Measurements from ENCODE around the gene PPARG.
A peak's percentile ranks its signal among the peaks of the same experiment; 100 is the strongest.
"Not testable (repeated sequence)": the region's sequence is repeated elsewhere in the genome, so short reads cannot be mapped to it uniquely, and the experiment has no call there.

PPARG gene

DNA sequence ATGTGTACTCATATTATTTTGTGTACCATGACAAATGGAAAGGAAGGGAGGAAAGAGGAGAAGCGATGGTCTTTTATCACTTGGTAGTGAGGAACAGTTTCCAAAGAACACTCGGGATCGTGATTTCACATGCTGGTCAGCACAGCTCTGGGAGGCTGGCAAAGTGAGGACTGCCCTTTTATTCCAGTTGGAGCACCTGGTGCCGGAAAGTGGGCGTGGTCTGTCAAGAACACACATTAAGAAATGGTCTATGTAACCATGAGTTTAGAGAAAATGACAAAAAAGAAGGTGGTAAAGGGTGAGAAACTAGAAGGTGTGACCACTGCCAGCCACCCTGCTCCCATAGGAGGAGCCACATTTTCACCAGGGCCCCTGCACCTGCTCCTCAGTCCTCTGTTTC lies 188.4 kb downstream of the PPARG start:
- no peak overlapping the region for H3K27ac ChIP-seq (ENCODE audit: low read length, poor library complexity, severe bottlenecking)
- no peak overlapping the region for H3K4ac ChIP-seq (ENCODE audit: low read depth in 1 of 2, low read length in 2 of 2)
- peaks cover 6% of the 10 kb centered on the region for H3K4me1 ChIP-seq (ENCODE audit: control insufficient read depth, insufficient read depth, low read depth, low read length)
- H2BK12ac ChIP-seq (ENCODE audit: low read length in 2 of 2), result no peak overlapping the region
- no peak overlapping the region for H2BK15ac ChIP-seq (ENCODE audit: low read depth, poor library complexity, severe bottlenecking)
- no peak overlapping the region for H3K23ac ChIP-seq (ENCODE audit: low read length in 2 of 2)
- no peak overlapping the region for H2BK5ac ChIP-seq (ENCODE audit: low read depth, low read length, poor library complexity, severe bottlenecking)
- no peak overlapping the region for H4K8ac ChIP-seq (ENCODE audit: low read length)
- no peak for DNase-seq
- H2AFZ ChIP-seq (ENCODE audit: low read depth, low read length), result no peak overlapping the region
- H3K4me2 ChIP-seq (ENCODE audit: low read length, poor library complexity, severe bottlenecking), result no peak overlapping the region
- no peak overlapping the region for H3K9ac ChIP-seq (ENCODE audit: low read length)
- no peak overlapping the region for H2BK120ac ChIP-seq (ENCODE audit: low read depth, low read length)
- no peak overlapping the region for H3K14ac ChIP-seq (ENCODE audit: low read length in 2 of 2)
- H4K91ac ChIP-seq (ENCODE audit: low read length), result no peak overlapping the region
- H3K4me3 ChIP-seq (ENCODE audit: insufficient read depth in 1 of 2, low read depth in 1 of 2, low read length in 2 of 2), result no peak overlapping the region
- no peaks in the 10 kb centered on the region for H3K9me3 ChIP-seq (ENCODE audit: control insufficient read depth, low read length)
- H2AK5ac ChIP-seq (ENCODE audit: low read length, severe bottlenecking), result no peak overlapping the region
- WGBS, result 97% methylated on average over 5 of the region's 5 CpGs
- H3K79me1 ChIP-seq (replicated peaks; ENCODE audit: low read length, poor library complexity, severe bottlenecking), result no peaks in the 10 kb centered on the region
- no peak overlapping the region for H3K18ac ChIP-seq (ENCODE audit: low read depth in 1 of 2, low read length in 2 of 2)
- H3K27me3 ChIP-seq (ENCODE audit: control insufficient read depth in 1 of 2, insufficient read depth in 1 of 2, low read length in 2 of 2), result no peaks in the 10 kb centered on the region
- no peaks in the 10 kb centered on the region for H3K36me3 ChIP-seq (ENCODE audit: control insufficient read depth in 1 of 2, insufficient read depth in 2 of 2, low read depth in 1 of 2, low read length in 2 of 2)

DNA sequence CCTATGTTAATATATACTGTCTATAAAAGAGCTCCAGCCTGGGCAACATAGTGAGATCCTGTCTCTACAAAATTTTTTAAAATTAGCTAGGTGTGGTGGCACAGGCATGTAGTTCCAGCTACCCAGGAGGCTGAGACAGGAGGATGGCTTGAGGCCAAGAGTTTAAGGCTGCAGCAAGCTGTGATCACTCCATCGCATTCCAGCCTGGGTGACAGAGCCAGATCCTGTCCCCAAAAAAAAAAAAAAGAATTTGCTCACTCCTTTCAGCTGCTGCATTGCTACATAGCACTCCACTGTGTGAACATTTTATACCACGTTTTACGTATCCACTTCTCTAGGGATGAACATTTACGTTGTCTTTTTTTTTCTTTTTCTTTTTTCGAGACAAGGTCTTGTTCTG lies 189.5 kb downstream of the PPARG start:
- H2BK12ac ChIP-seq (ENCODE audit: low read length in 2 of 2), result no peak overlapping the region
- H3K27me3 ChIP-seq (ENCODE audit: control insufficient read depth in 1 of 2, insufficient read depth in 1 of 2, low read length in 2 of 2), result no peaks in the 10 kb centered on the region
- no peak overlapping the region for H4K91ac ChIP-seq (ENCODE audit: low read length)
- H3K18ac ChIP-seq (ENCODE audit: low read depth in 1 of 2, low read length in 2 of 2), result no peak overlapping the region
- H3K79me1 ChIP-seq (replicated peaks; ENCODE audit: low read length, poor library complexity, severe bottlenecking), result no peaks in the 10 kb centered on the region
- no peak overlapping the region for H2BK5ac ChIP-seq (ENCODE audit: low read depth, low read length, poor library complexity, severe bottlenecking)
- H2AK5ac ChIP-seq (ENCODE audit: low read length, severe bottlenecking), result no peak overlapping the region
- H3K4ac ChIP-seq (ENCODE audit: low read depth in 1 of 2, low read length in 2 of 2), result no peak overlapping the region
- DNase-seq, result no peak
- H3K9ac ChIP-seq (ENCODE audit: low read length), result no peak overlapping the region
- no peak overlapping the region for H3K14ac ChIP-seq (ENCODE audit: low read length in 2 of 2)
- H2BK15ac ChIP-seq (ENCODE audit: low read depth, poor library complexity, severe bottlenecking), result no peak overlapping the region
- H2AFZ ChIP-seq (ENCODE audit: low read depth, low read length), result no peak overlapping the region
- H4K8ac ChIP-seq (ENCODE audit: low read length), result no peak overlapping the region
- no peak overlapping the region for H3K23ac ChIP-seq (ENCODE audit: low read length in 2 of 2)
- no peak overlapping the region for H3K4me3 ChIP-seq (ENCODE audit: insufficient read depth in 1 of 2, low read depth in 1 of 2, low read length in 2 of 2)
- H3K36me3 ChIP-seq (ENCODE audit: control insufficient read depth in 1 of 2, insufficient read depth in 2 of 2, low read depth in 1 of 2, low read length in 2 of 2), result no peaks in the 10 kb centered on the region
- H3K9me3 ChIP-seq (ENCODE audit: control insufficient read depth, low read length), result no peaks in the 10 kb centered on the region
- peaks cover 8% of the 10 kb centered on the region for H3K4me1 ChIP-seq (ENCODE audit: control insufficient read depth, insufficient read depth, low read depth, low read length)
- 92% methylated on average over 5 of the region's 5 CpGs for WGBS
- H2BK120ac ChIP-seq (ENCODE audit: low read depth, low read length), result no peak overlapping the region
- no peak overlapping the region for H3K27ac ChIP-seq (ENCODE audit: low read length, poor library complexity, severe bottlenecking)
- H3K4me2 ChIP-seq (ENCODE audit: low read length, poor library complexity, severe bottlenecking), result no peak overlapping the region

DNA sequence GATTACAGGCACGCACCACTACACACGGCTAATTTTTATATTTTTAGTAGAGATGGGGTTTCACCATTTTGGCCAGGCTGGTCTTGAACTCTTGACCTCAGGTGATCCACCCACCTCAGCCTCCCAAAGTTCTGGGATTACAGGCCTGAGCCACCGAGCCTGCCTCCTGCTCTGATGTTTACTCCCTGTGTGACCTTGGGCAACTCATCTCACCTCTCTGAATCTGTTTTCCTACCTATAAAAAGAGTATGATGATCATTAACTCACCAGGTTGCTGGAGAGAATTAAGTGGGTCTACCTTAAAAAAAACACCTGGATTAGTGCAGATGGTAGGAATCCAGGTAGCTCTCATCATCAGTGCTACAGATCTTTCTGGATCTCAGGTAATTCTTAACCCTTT lies 190.3 kb downstream of the PPARG start:
- Histone ChIP-seq H2BK12ac (ENCODE audit: low read length in 2 of 2) (peak overlapping the region in 1 of 2 experiments; percentile 95), H3K4me1 (ENCODE audit: control insufficient read depth, insufficient read depth, low read depth, low read length) (peaks cover 12% of the 10 kb centered on the region), H3K9ac (ENCODE audit: low read length) (peak overlapping the region; percentile 48)
- H2AK5ac ChIP-seq (ENCODE audit: low read length, severe bottlenecking); DNase-seq; H3K9me3 ChIP-seq (ENCODE audit: control insufficient read depth, low read length); H2BK120ac ChIP-seq (ENCODE audit: low read depth, low read length); H3K36me3 ChIP-seq (ENCODE audit: control insufficient read depth in 1 of 2, insufficient read depth in 2 of 2, low read depth in 1 of 2, low read length in 2 of 2); H3K27ac ChIP-seq (ENCODE audit: low read length, poor library complexity, severe bottlenecking); H3K4me3 ChIP-seq (ENCODE audit: insufficient read depth in 1 of 2, low read depth in 1 of 2, low read length in 2 of 2); H4K8ac ChIP-seq (ENCODE audit: low read length); H3K27me3 ChIP-seq (ENCODE audit: control insufficient read depth in 1 of 2, insufficient read depth in 1 of 2, low read length in 2 of 2); H3K18ac ChIP-seq (ENCODE audit: low read depth in 1 of 2, low read length in 2 of 2); H3K14ac ChIP-seq (ENCODE audit: low read length in 2 of 2); H2AFZ ChIP-seq (ENCODE audit: low read depth, low read length); H2BK5ac ChIP-seq (ENCODE audit: low read depth, low read length, poor library complexity, severe bottlenecking); H4K91ac ChIP-seq (ENCODE audit: low read length); H2BK15ac ChIP-seq (ENCODE audit: low read depth, poor library complexity, severe bottlenecking); H3K4me2 ChIP-seq (ENCODE audit: low read length, poor library complexity, severe bottlenecking); H3K79me1 ChIP-seq (replicated peaks; ENCODE audit: low read length, poor library complexity, severe bottlenecking); H3K4ac ChIP-seq (ENCODE audit: low read depth in 1 of 2, low read length in 2 of 2); H3K23ac ChIP-seq (ENCODE audit: low read length in 2 of 2): not testable (repeated sequence)
- no CpG with 5 or more reads among the region's 3 CpGs for WGBS

DNA sequence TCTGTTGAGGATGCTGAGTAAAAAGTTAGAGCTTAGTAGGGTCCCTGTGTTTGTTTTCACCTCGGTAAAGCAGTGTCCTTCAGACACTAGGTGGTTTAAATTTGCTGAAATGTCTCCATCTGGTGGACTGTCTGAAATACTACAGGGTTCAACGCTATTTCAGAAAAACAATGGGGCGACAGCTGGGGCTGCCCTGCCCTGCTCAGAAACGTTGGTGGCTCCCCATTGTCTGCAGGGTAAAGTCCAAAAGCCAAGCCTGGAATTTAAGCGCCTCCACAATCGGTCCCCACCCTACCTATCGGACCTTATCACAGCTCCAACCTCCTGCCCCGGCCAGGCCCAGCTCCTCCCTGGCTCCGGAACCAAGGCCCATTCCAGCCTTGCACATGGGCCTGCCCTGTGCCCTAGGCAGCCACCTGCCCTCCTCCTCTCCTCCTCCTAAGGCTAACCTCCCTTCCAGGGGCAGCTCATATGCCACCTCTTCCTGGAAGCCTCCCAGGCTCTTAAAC lies 191.1 kb downstream of the PPARG start:
- Histone ChIP-seq H3K36me3 (ENCODE audit: control insufficient read depth in 1 of 2, insufficient read depth in 2 of 2, low read depth in 1 of 2, low read length in 2 of 2) (no peaks in the 10 kb centered on the region), H3K4ac (ENCODE audit: low read depth in 1 of 2, low read length in 2 of 2) (peak overlapping the region; percentile 39 to 68)

More for the DNA sequence above, 191.1 kb downstream of the PPARG start:
- no peak overlapping the region for H3K23ac ChIP-seq (ENCODE audit: low read length in 2 of 2)
- no peaks in the 10 kb centered on the region for H3K27me3 ChIP-seq (ENCODE audit: control insufficient read depth in 1 of 2, insufficient read depth in 1 of 2, low read length in 2 of 2)
- peak overlapping the region; percentile 49 to 97 for H2BK12ac ChIP-seq (ENCODE audit: low read length in 2 of 2)
- peak overlapping the region; percentile 98 for H2AK5ac ChIP-seq (ENCODE audit: low read length, severe bottlenecking)
- no peak overlapping the region for H3K4me3 ChIP-seq (ENCODE audit: insufficient read depth in 1 of 2, low read depth in 1 of 2, low read length in 2 of 2)
- peak overlapping the region; percentile 77 for H4K91ac ChIP-seq (ENCODE audit: low read length)
- H2BK15ac ChIP-seq (ENCODE audit: low read depth, poor library complexity, severe bottlenecking), result peak overlapping the region; percentile 60
- peak overlapping the region in 1 of 2 experiments; percentile 64 for H3K14ac ChIP-seq (ENCODE audit: low read length in 2 of 2)
- peak overlapping the region; percentile 48 for H3K9ac ChIP-seq (ENCODE audit: low read length)
- H2AFZ ChIP-seq (ENCODE audit: low read depth, low read length), result peak overlapping the region; percentile 56
- peak overlapping the region; percentile 87 for H4K8ac ChIP-seq (ENCODE audit: low read length)
- H3K9me3 ChIP-seq (ENCODE audit: control insufficient read depth, low read length), result no peaks in the 10 kb centered on the region
- no peak overlapping the region for H3K27ac ChIP-seq (ENCODE audit: low read length, poor library complexity, severe bottlenecking)
- peak overlapping the region in 1 of 2 experiments; percentile 15 for H3K18ac ChIP-seq (ENCODE audit: low read depth in 1 of 2, low read length in 2 of 2)
- H2BK120ac ChIP-seq (ENCODE audit: low read depth, low read length), result no peak overlapping the region
- no peak overlapping the region for H3K4me2 ChIP-seq (ENCODE audit: low read length, poor library complexity, severe bottlenecking)
- peaks cover 2% of the 10 kb centered on the region for H3K79me1 ChIP-seq (replicated peaks; ENCODE audit: low read length, poor library complexity, severe bottlenecking)
- H2BK5ac ChIP-seq (ENCODE audit: low read depth, low read length, poor library complexity, severe bottlenecking), result no peak overlapping the region
- peaks cover 12% of the 10 kb centered on the region for H3K4me1 ChIP-seq (ENCODE audit: control insufficient read depth, insufficient read depth, low read depth, low read length)
- peak; percentile 60 for DNase-seq
- WGBS, result 32% methylated on average over 9 of the region's 9 CpGs

Measured in mesenchymal stem cell (in vitro differentiated cells and primary cell).